ENCODE measurements around the gene PHGDH. TPM values are rescaled to one million over a fixed set of nuclear protein-coding genes. Genes with fewer than 3 reads are reported as not detected.
A peak's percentile ranks its signal among the peaks of the same experiment; 100 is the strongest.

PHGDH gene
- total and polyA plus RNA-seq, 2 experiments from 2014 or later, result 86.9 to 89.8 TPM

GRCh38 chr1:119738100-119738720, 26.5 kb downstream of the PHGDH start:
- DNase-seq (ENCODE audit: low read depth in 1 of 2, low spot score in 1 of 2), result no peak
- no peaks in the 10 kb centered on the region for H3K27me3 ChIP-seq
- no peak for TF ChIP-seq CTCF (IDR thresholded peaks at IDR 0.05; ENCODE audit: low read depth, low read length)
- no peaks in the 10 kb centered on the region for H3K9me3 ChIP-seq (ENCODE audit: low read depth)
- no peak overlapping the region for H3K4me3 ChIP-seq
- H3K36me3 ChIP-seq, result no peaks in the 10 kb centered on the region
- no peaks in the 10 kb centered on the region for H3K4me1 ChIP-seq (ENCODE audit: low read depth)
- H3K27ac ChIP-seq, result no peak overlapping the region

GRCh38 chr1:119739150-119739549, 27.4 kb downstream of the PHGDH start:
- no peaks in the 10 kb centered on the region for H3K9me3 ChIP-seq (ENCODE audit: low read depth)
- no peak overlapping the region for H3K27ac ChIP-seq
- no peaks in the 10 kb centered on the region for H3K4me1 ChIP-seq (ENCODE audit: low read depth)
- no peaks in the 10 kb centered on the region for H3K27me3 ChIP-seq
- H3K36me3 ChIP-seq, result no peaks in the 10 kb centered on the region
- peak in 1 of 2 donors; percentile 33 for DNase-seq (ENCODE audit: low read depth in 1 of 2, low spot score in 1 of 2)
- no peak for TF ChIP-seq CTCF (IDR thresholded peaks at IDR 0.05; ENCODE audit: low read depth, low read length)
- H3K4me3 ChIP-seq, result no peak overlapping the region

GRCh38 chr1:119740261-119740660, 28.5 kb downstream of the PHGDH start:
- Histone ChIP-seq H3K36me3 (no peaks in the 10 kb centered on the region), H3K4me1 (ENCODE audit: low read depth) (no peaks in the 10 kb centered on the region), H3K4me3 (no peak overlapping the region), H3K9me3 (ENCODE audit: low read depth) (no peaks in the 10 kb centered on the region), H3K27me3 (no peaks in the 10 kb centered on the region), H3K27ac (no peak overlapping the region)
- TF ChIP-seq CTCF (IDR thresholded peaks at IDR 0.05; ENCODE audit: low read depth, low read length), result no peak
- no peak for DNase-seq (ENCODE audit: low read depth in 1 of 2, low spot score in 1 of 2)

GRCh38 chr1:119740896-119741780, 29.4 kb downstream of the PHGDH start:
- no peak for TF ChIP-seq CTCF (IDR thresholded peaks at IDR 0.05; ENCODE audit: low read depth, low read length)
- no peaks in the 10 kb centered on the region for H3K36me3 ChIP-seq
- H3K27ac ChIP-seq, result no peak overlapping the region
- H3K4me3 ChIP-seq, result no peak overlapping the region
- H3K4me1 ChIP-seq (ENCODE audit: low read depth), result no peaks in the 10 kb centered on the region
- no peaks in the 10 kb centered on the region for H3K27me3 ChIP-seq
- H3K9me3 ChIP-seq (ENCODE audit: low read depth), result no peaks in the 10 kb centered on the region
- no peak for DNase-seq (ENCODE audit: low read depth in 1 of 2, low spot score in 1 of 2)

GRCh38 chr1:119742202-119742601, 30.5 kb downstream of the PHGDH start:
- no peak for TF ChIP-seq CTCF (IDR thresholded peaks at IDR 0.05; ENCODE audit: low read depth, low read length)
- no peaks in the 10 kb centered on the region for H3K36me3 ChIP-seq
- peaks cover under 1% of the 10 kb centered on the region for H3K4me1 ChIP-seq (ENCODE audit: low read depth)

More at GRCh38 chr1:119742202-119742601, 30.5 kb downstream of the PHGDH start:
- Histone ChIP-seq H3K27me3 (no peaks in the 10 kb centered on the region), H3K4me3 (no peak overlapping the region), H3K27ac (no peak overlapping the region), H3K9me3 (ENCODE audit: low read depth) (no peaks in the 10 kb centered on the region)
- no peak for DNase-seq (ENCODE audit: low read depth in 1 of 2, low spot score in 1 of 2)
